GM21529 (cell line): ENCODE results near the gene ENPP7.

Source experiments
- ATAC-seq: cut with Tn5 transposase; IDR thresholded peaks from one replicate; pipeline ENCODE4 v1.9.1; 2021; ENCODE audit not compliant: unreplicated experiment

Gene ENPP7

GRCh38 chr17:79776376-79777119, 45.8 kb downstream of the ENPP7 start:
- no peak for ATAC-seq

- peak; percentile 28 for ATAC-seq
Measured at GRCh38 chr17:79777120-79777893, 46.6 kb downstream of the ENPP7 start.

- peak; percentile 61 for ATAC-seq
Measured at GRCh38 chr17:79777894-79778503, 47.3 kb downstream of the ENPP7 start, which contains the start of gene CBX2. TSS of gene CBX2 (plus strand) at chr17:79778148. CDS start at chr17:79778236, 88 bp downstream.

GRCh38 chr17:79778504-79779083, 47.9 kb downstream of the ENPP7 start:
- ATAC-seq, result no peak

GRCh38 chr17:79779084-79779529, 48.4 kb downstream of the ENPP7 start:
- no peak for ATAC-seq

- ATAC-seq, result no peak
Measured at GRCh38 chr17:79779661-79780365, 49.1 kb downstream of the ENPP7 start.

- ATAC-seq, result no peak
Measured at GRCh38 chr17:79781012-79781650, 50.4 kb downstream of the ENPP7 start.

GRCh38 chr17:79781736-79782575, 51.2 kb downstream of the ENPP7 start:
- no peak for ATAC-seq

- no peak for ATAC-seq
Measured at GRCh38 chr17:79783891-79784290, 53.1 kb downstream of the ENPP7 start.

- no peak for ATAC-seq
Measured at GRCh38 chr17:79784353-79785016, 53.7 kb downstream of the ENPP7 start.

GRCh38 chr17:79785017-79785899, 54.5 kb downstream of the ENPP7 start:
- ATAC-seq, result no peak

GRCh38 chr17:79785900-79786810, 55.4 kb downstream of the ENPP7 start:
- ATAC-seq, result no peak

GRCh38 chr17:79786930-79787643, 56.3 kb downstream of the ENPP7 start:
- ATAC-seq, result no peak

GRCh38 chr17:79788455-79788854, 57.7 kb downstream of the ENPP7 start:
- no peak for ATAC-seq

- no peak for ATAC-seq
Measured at GRCh38 chr17:79788989-79789942, 58.5 kb downstream of the ENPP7 start.
